HFF-Myc (cell line): ENCODE data around the gene HTR7.
"Not testable (repeated sequence)": the region's sequence is repeated elsewhere in the genome, so short reads cannot be mapped to it uniquely, and the experiment has no call there.

Experiments
- DNase-seq: peaks from one replicate; pipeline ENCODE4 v3.0.0-alpha.2; 2011; ENCODE audit warnings: low read depth; ENCODE audit errors: extremely low read depth
- H3K4me3 ChIP-seq: replicated peaks from 2 replicates; pipeline ENCODE4 v1.5.1; 2011; ENCODE audit warnings: low read depth, mild to moderate bottlenecking, control low read depth, low read length
- TF ChIP-seq, protein P1 (sequence below): IDR thresholded peaks from 2 replicates; pipeline ENCODE4 v1.5.1; 2012; ENCODE audit warnings: mild to moderate bottlenecking, low read depth, low read length, control low read depth; ENCODE audit errors: missing control alignments

The HTR7 gene

DNA sequence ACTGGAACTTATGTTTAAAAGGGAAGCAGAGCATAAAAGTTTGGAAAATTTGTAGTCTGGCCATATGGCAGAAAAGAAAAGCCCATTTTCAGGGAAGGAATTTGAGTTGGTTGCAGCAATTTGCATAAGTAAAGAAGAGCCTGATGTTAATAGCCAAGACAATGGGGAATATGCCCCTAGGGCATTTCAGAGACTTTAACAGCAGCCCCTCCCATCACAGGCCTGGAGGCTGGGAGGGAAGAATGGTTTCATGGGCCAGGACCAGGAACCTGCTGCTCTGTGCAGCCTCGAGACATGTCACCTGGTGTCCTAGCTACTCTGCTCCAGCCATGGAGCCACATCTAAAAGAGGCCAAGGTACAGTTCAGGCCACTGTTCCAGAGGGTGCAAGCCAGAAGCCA lies 35.3 kb downstream of the HTR7 start:
- TF ChIP-seq, protein P1, sequence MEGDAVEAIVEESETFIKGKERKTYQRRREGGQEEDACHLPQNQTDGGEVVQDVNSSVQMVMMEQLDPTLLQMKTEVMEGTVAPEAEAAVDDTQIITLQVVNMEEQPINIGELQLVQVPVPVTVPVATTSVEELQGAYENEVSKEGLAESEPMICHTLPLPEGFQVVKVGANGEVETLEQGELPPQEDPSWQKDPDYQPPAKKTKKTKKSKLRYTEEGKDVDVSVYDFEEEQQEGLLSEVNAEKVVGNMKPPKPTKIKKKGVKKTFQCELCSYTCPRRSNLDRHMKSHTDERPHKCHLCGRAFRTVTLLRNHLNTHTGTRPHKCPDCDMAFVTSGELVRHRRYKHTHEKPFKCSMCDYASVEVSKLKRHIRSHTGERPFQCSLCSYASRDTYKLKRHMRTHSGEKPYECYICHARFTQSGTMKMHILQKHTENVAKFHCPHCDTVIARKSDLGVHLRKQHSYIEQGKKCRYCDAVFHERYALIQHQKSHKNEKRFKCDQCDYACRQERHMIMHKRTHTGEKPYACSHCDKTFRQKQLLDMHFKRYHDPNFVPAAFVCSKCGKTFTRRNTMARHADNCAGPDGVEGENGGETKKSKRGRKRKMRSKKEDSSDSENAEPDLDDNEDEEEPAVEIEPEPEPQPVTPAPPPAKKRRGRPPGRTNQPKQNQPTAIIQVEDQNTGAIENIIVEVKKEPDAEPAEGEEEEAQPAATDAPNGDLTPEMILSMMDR, result no peak
- no peak overlapping the region for H3K4me3 ChIP-seq
- DNase-seq, result no peak

DNA sequence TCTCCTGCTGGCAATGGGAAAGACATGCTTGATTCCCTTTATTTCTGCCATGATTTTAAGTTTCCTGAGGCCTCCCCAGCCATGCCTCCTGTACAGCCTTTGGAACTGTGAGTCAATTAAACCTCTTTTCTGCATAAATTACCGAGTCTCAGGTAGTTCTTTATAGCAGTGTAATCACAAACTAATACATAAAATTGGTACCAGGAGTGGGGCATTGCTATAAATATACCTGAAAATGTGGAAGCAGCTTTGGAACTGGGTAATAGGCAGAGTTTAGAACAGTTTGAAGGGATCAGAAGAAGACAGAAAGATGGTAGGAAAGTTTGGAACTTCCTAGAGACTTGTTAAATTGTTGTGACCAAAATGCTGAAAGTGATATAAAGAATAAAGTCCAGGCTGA lies 36.0 kb downstream of the HTR7 start:
- not testable (repeated sequence) for DNase-seq, H3K4me3 ChIP-seq

DNA sequence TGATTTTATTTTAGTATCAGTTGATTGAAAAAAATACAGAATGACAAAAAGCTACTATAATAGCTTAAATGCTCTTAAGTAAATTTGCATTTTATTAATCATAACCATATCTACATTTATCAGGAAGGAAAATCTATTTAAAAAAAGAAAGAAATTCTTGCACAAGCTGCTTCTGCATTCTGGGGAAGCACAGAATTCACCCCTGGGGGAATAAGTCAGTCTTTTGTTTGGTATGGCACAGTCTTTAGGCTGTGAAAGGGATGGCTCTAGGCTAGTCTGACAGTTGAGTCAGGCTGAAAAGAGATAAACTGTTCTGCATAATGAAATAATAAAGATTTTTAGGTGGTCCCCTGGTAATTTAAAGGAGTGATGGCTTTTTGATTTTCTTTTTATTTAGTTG lies 37.9 kb downstream of the HTR7 start:
- TF ChIP-seq, protein P1, result no peak
- no peak overlapping the region for H3K4me3 ChIP-seq
- no peak for DNase-seq

DNA sequence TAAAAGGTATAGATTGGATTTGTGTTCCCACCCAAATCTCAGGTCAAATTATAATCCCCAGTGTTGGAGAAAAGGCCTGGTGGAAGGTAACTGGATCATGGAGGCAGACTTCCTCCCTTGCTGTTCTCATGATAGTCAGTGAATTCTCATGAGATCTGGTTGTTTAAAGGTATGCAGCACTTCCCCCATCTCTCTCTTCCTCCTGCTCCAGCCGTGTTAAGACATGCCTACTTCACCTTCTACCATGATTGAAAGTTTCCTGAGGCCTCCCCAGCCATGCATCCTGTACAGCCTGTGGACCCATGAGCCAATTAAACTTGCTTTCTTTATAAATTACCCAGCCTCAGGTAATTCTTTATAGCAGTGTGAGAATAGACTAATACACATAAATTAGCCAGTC lies 39.1 kb downstream of the HTR7 start:
- TF ChIP-seq, protein P1, result no peak
- DNase-seq, result no peak

DNA sequence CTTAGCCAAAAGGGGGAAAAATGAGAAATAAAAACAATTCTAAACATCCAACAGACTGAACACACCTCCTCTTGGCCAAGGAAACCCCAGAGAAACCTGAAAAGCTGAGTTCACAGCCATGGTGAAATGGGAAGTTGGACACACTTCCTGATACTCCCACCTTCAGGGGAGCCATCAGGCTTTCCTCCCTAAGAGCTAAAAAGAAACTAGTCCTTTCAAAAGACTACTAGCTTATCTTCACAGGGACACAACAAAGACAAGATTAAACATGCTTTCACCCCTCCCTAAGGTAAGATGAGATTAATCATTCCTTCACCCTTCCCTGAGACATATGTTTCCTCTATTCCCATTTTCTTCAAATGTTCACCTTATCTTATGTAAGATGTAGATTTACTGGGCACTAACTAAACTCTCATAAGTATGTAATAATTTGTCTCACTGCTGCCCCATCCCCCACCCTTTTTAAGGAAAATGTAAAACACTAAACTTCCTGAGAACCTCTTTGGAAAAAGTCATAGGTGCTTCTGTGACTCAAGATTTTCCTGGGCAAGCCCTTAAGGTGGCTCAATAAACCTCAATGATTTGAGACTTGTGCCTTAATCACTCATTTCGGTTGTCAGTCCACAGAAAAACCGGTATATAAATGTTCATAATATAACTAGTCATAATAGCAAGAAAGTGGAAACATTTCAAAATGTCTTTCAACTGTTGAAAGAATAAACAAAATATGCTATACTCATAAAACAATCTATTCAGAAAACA lies 40.5 kb downstream of the HTR7 start:
- DNase-seq, result no peak
- no peak overlapping the region for H3K4me3 ChIP-seq
- TF ChIP-seq, protein P1, result no peak

More for the DNA sequence above, 39.1 kb downstream of the HTR7 start:
- H3K4me3 ChIP-seq, result no peak overlapping the region

DNA sequence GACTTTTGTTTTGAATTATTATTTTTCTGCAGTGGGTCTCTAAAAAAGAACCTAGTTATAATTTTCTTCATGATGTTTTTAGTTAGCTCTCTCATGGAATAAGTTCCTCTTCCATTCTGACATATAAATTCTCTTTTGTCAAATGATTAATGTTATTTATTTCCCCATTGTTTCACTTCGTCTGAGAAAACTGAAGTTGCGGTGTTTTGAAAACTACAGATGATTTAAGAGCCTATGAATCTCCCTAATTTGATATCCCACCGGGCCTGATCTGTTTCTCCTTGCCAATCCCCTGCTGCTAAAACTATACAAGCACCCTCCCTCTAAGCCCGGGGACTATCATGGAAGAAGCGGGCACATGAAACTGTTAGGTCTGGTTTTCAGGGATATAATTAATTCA lies 41.4 kb downstream of the HTR7 start:
- TF ChIP-seq, protein P1, result no peak
- no peak overlapping the region for H3K4me3 ChIP-seq
- DNase-seq, result no peak

DNA sequence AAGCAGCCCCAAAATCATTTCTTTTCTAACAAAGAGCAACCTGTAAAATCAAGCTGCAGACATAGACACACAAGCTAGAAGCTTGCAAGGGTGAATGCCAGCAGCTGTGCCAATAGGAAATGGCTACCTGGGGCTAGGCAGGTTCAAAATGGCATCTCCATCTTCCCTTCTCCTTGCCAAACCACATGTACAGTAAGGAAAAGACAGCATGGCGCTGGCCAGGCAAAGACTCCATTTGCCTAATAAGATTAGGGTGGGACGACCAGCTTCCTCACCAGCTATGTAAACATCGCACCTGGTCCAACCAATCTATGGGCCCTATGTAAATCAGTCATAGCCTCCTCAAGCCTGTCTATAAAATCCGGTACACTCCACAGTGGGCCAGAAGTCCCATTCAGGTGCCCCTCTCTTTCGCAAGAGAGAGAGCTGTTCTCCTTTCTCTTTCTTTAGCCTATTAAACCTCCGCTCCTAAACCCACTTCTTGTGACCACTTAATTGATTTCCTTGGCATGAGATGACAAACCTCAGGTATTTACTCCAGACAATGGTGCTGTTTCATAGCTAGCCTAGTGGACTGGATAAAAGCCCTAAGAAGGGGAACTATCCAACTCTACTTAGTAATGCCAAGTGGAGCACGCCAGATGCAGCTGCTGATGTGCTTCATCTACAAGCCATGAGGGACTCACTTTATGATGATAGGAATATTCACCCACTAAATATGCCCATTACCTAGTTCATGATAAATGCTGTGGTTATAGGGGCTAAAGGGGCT lies 44.1 kb downstream of the HTR7 start:
- no peak for DNase-seq
- TF ChIP-seq, protein P1, result no peak
- H3K4me3 ChIP-seq, result no peak overlapping the region

DNA sequence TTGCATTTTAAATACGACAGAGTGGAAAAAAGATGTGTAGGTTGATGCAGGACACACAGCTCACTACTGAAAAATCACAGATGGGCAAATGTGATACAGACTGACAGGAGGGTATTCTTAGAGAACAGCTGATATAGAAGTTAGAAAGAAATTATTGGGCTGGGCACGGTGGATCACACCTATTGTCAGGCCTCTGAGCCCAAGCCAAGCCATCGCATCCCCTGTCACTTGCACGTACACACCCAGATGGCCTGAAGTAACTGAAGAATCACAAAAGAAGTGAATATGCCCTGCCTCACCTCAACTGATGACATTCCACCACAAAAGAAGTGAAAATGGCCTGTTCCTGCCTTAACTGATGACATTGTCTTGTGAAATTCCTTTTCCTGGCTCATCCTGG lies 50.7 kb downstream of the HTR7 start:
- not testable (repeated sequence) for DNase-seq, H3K4me3 ChIP-seq
